NOMO-1 treated with DMSO at 0.1 percent for 48 hours (cell line): ENCODE measurements around the gene UGGT1.
A peak's percentile ranks its signal among the peaks of the same experiment; 100 is the strongest.

Experiments
- DNase-seq: peaks from one replicate; lab custom pipeline; 2025; ENCODE audit not compliant: unreplicated experiment; lab: John Stamatoyannopoulos, UW

UGGT1 gene

GRCh38 chr2:128105072-128105471, 14.1 kb downstream of the UGGT1 start:
- no peak for DNase-seq

GRCh38 chr2:128108166-128108565, 17.2 kb downstream of the UGGT1 start:
- DNase-seq: no peak

DNA sequence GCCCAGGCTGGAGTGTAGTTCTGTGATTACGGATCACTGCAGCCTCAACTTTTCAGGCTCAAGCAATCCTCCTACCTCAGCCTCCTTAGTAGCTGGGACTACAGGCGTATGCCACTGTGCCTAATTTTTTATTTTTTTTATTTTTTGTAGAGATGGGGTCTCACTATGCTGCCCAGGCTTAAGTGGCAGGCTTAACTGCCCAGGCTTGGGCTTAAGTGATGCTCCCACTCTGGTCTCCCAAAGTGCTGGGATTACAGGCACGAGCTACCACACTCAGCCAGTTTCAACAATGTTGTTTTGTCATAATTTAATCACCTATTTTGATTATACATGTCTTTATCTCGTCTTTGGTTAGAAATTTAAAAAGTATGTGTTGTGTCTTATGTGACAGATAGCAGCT, 18.2 kb downstream of the UGGT1 start:
- no peak for DNase-seq

DNA sequence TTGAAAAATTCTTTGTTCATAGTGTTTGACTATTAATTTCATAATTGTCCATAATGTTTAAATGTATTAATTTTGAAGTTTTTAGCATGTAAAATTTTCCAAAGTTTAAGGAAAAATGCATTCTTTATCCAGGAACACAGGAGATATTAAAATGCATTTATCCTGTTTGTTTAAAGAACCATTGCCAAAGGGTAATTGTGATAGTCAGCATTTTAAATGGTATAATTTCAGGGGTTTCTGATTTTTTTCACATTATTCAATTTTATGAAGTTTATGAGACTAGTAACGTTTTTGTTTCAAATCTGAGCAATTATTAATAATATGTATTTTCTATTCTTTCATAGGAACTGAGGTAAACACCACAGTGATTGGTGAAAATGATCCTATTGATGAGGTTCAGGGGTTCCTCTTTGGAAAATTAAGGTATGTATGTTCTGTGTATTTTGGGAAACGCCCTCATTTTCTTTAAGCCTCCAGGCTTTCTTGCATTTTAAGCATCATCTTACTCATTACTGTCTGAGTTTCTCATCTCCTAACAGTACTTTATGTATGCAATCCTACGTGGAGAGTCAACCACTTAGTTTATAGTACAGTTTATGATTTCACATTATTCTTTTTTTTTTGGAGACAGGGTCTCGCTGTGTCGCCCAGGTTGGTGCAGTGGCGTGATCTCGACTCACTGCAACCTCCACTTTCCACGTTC, 25.1 kb downstream of the UGGT1 start:
- DNase-seq: no peak

GRCh38 chr2:128134573-128134972, 43.6 kb downstream of the UGGT1 start:
- no peak for DNase-seq

GRCh38 chr2:128137094-128137616, 46.2 kb downstream of the UGGT1 start:
- no peak for DNase-seq

- DNase-seq: no peak
Measured at GRCh38 chr2:128139624-128140023, 48.6 kb downstream of the UGGT1 start.

- DNase-seq: no peak
Measured at GRCh38 chr2:128145651-128146050, 54.7 kb downstream of the UGGT1 start.

DNA sequence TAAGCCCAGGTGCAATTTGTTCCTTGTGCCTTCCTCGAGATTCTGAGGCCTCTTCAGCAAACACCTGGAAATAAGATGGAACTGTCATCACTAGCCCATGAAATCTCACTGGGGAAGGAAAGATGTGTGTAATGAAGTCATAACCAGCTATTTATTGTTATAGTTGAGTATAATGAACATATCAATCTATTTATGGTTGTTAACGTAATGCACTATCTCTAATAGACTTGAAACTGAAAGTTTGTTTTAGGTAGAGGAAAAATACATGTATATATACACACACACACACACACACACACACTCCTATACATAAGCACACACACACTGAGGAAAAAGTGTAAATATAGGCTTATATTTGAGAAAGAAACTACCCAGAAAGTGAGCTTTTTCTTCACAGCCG, 62.8 kb downstream of the UGGT1 start:
- DNase-seq: no peak

DNA sequence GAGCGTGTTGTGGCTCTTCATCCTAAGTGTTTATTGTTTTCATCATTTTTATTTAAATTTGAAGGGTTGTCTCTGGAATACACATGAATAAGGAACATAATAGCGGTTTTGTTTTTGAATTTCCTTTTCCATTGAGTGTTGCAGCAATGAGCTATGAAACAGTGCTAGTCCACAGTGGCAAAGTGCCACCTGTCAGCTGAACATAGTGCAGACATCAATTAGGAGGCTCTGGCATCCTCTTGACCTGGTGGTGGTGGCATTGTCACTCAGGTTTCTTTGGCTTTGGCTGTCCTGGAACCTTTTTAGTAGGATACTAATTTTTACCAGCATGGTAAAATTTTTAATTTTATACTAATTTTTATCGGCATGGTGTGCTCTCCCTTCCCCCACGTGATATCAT, 63.2 kb downstream of the UGGT1 start:
- DNase-seq: no peak

- DNase-seq: no peak
Measured at GRCh38 chr2:128155970-128156369, 65.0 kb downstream of the UGGT1 start.

DNA sequence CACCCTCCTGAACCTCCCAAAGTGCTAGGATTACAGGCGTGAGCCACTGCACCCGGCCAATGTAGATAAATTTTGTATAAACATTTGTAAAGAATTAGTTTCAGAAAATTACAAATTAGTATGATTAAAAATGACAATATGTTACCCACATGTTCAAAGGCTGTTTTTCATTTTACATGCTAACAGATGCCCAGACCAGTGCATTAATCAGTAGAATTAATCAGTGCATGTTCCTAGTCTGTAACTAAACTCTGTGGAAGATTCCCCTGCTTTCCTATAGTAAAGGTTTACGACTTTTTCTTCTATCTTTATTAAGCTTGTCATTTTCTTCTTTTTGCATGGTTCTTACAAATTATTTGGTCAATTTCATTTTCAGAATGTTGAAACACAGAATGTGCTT, 65.8 kb downstream of the UGGT1 start:
- no peak for DNase-seq

- DNase-seq: no peak
Measured at GRCh38 chr2:128157644-128158043, 66.6 kb downstream of the UGGT1 start.

GRCh38 chr2:128158176-128158575, 67.2 kb downstream of the UGGT1 start:
- no peak for DNase-seq

DNA sequence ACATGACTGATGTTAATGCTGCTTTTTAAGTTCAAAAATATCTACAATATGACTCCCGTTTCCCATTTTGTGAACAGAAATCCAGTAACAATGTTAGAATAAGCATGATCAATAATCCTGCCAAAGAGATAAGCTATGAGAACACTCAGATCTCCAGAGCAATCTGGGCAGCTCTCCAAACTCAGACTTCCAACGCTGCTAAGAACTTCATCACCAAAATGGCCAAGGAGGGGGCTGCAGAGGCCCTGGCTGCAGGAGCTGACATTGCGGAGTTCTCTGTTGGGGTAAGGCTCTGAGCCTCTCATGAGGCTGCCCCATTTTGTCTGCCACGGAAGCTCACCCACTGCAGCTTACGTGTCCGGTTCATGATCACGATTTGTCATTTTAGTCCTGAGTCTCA, 68.4 kb downstream of the UGGT1 start:
- DNase-seq: no peak

GRCh38 chr2:128160616-128161275, 69.7 kb downstream of the UGGT1 start:
- no peak for DNase-seq

GRCh38 chr2:128162266-128162665, 71.3 kb downstream of the UGGT1 start:
- DNase-seq: peak; percentile 54

GRCh38 chr2:128164311-128164710, 73.3 kb downstream of the UGGT1 start:
- no peak for DNase-seq

DNA sequence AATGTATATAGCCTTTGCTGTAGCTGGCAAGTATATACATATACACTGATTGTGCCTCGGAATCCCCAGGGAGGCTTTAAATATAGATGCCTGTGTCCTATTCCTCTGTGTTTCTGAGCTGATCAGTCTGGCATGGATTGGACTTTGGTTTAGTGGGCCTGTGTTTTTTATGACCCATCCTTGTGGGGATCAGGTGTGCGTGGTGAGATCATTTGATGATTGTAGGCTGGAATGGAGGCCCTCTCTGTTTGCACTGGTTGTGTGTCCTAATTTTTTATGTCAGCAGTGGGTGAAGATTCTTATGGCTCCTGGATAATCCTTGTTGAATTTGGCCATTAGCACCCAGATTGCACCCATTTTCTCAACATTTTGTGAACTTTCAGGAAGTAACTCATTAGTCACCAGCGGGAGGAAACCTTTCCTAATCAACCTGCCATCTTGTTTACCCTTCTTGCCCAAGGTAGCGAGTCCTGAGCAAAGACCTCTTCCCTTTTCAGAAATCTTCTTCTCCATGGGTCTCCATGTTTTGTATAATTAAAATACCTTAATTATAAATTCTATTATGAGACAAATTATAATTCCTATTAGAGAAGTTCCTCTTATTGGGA, 75.8 kb downstream of the UGGT1 start:
- peak; percentile 22 for DNase-seq

GRCh38 chr2:128169094-128169493, 78.1 kb downstream of the UGGT1 start:
- no peak for DNase-seq

GRCh38 chr2:128169497-128169896, 78.5 kb downstream of the UGGT1 start:
- DNase-seq: peak; percentile 71
